OCI-LY3 (cell line): ENCODE measurements around the gene TACC2.

Experiments
- CTCF ChIP-seq: fragments of 200-600, 300-600 bp; sonication (generic); IDR thresholded peaks from 2 replicates; pipeline ENCODE4 v1.5.1; 2014; ENCODE audit warnings: antibody characterized with exemption, low read length, low read depth
- EZH2phosphoT487 ChIP-seq: fragments of 200-600 bp; shearing (Covaris generic); IDR thresholded peaks from 2 replicates; pipeline ENCODE4 v1.6.1; 2018; ENCODE audit warnings: antibody characterized with exemption, mixed run types, low read depth

DNA sequence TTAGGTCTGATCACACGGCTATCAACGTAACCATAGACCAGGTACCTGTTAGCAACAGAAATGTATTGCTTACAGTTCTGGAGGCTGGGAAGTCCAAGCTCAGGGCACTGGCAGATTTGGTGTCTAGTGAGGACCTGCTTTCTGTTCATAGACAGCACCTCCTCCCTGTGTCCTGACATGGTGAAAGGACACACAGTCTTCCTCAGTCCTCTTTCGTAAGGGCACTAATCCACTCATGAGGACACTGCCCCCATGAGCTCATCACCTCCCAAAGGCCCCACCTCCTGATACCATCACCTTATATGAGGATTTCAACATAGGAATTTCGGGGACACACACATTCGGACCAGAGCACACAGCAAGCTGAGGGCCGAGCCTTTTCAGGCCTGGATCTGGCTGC is 210.7 kb downstream of the TACC2 start:
- no peak for TF ChIP-seq CTCF
- no peak for TF ChIP-seq EZH2phosphoT487
